Fibroblast of the aortic adventitia (primary cell): ENCODE measurements around the gene PSKH1. TPM values are rescaled to one million over a fixed set of nuclear protein-coding genes. Genes with fewer than 3 reads are reported as not detected.

Source experiments
- DNase-seq: peaks from one replicate; pipeline ENCODE4 v3.0.0-alpha.2; 2010; ENCODE audit warnings: low read depth
- H3K4me3 ChIP-seq: 2 replicates; pipeline ENCODE4 v1.5.1; 2011; ENCODE audit warnings: low read depth, mild to moderate bottlenecking, control low read depth, low read length, moderate library complexity
- total RNA-seq: library from RNA; depleted of rRNA; stranded (reverse); fragments of >200 nt; gene quantifications from 2 replicates; pipeline ENCODE4 v1.2.3, GENCODE V29; 2012; ENCODE audit warnings: low replicate concordance
- TF ChIP-seq, protein P1 (sequence below): IDR thresholded peaks from 2 replicates; pipeline ENCODE4 v1.5.1; 2011; ENCODE audit warnings: mild to moderate bottlenecking, low read length, control low read depth, inconsistent platforms; ENCODE audit not compliant: insufficient read depth

Gene PSKH1
- total RNA-seq = 11.0 and 19.8 TPM in 2 replicates

DNA sequence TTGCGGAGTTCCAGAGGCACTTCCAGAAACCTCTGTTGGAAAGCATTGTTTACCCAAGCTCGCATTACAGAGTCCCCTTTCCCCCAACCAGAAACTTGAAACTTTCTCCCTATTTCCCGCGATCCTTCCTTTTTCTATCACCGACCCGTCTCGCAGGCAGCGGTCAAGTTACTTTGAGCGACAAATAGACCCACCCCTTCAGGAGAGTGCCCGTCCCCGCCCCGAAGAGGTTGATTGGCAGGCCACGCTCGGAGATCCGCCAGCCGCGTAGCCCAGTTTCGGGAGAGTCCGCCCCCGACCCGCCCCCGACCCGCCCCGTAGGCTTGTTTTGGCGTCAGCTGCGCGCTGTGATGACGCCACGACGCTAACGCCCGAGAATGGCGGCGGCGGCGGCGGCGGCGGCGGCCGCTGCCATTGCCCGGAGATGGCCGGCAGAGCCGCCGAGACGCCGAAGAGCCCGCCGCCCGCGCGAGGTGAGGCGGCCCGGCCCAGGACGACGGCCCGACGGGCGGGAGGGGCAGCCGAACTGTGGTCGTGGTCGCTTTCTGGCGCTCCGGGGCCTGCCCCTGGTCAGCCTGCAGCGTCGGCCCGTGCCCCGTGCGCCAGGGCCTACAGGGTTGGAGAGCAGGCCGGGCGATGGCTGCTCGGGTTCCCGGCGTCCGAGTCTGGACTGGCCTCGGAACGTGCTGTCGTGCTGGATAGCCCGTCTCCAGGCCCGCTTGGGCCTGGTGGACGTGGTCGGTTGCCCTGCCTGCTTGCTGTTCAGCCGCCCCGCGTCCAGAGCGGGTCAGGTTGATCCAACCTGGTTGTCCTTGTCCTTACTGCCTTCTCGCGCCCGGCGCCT, at the start of gene PSKH1:
Gene PSKH1 (plus strand): TSS at position 356 of the 844 bp plus-strand sequence. CDS start 15,496 bp downstream, outside the sequence.
- peak; percentile 91 for DNase-seq
- TF ChIP-seq, protein P1, sequence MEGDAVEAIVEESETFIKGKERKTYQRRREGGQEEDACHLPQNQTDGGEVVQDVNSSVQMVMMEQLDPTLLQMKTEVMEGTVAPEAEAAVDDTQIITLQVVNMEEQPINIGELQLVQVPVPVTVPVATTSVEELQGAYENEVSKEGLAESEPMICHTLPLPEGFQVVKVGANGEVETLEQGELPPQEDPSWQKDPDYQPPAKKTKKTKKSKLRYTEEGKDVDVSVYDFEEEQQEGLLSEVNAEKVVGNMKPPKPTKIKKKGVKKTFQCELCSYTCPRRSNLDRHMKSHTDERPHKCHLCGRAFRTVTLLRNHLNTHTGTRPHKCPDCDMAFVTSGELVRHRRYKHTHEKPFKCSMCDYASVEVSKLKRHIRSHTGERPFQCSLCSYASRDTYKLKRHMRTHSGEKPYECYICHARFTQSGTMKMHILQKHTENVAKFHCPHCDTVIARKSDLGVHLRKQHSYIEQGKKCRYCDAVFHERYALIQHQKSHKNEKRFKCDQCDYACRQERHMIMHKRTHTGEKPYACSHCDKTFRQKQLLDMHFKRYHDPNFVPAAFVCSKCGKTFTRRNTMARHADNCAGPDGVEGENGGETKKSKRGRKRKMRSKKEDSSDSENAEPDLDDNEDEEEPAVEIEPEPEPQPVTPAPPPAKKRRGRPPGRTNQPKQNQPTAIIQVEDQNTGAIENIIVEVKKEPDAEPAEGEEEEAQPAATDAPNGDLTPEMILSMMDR = no peak
- peak within 1 kb of the TSS; percentile 92 for H3K4me3 ChIP-seq

DNA sequence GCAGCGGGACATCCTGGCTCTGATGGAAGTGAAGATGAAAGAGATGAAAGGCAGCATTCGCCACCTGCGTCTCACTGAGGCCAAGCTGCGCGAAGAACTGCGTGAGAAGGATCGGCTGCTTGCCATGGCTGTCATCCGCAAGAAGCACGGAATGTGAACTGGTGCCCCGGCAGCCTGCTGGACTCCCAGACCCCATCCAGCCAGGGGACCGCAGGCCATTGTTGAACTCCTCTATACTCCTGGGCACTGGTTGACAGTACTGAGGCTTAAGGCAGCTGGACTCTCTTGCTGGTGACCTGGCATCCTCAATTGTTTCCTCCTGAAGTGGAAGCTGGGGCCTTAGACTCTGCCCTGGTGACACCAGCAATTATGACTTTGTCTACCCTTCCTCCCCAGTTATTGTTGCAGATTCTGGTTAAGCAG, 49.7 kb upstream of the PSKH1 start:
- peak overlapping the region; percentile 80 for H3K4me3 ChIP-seq
- DNase-seq = no peak
- TF ChIP-seq, protein P1 = no peak

DNA sequence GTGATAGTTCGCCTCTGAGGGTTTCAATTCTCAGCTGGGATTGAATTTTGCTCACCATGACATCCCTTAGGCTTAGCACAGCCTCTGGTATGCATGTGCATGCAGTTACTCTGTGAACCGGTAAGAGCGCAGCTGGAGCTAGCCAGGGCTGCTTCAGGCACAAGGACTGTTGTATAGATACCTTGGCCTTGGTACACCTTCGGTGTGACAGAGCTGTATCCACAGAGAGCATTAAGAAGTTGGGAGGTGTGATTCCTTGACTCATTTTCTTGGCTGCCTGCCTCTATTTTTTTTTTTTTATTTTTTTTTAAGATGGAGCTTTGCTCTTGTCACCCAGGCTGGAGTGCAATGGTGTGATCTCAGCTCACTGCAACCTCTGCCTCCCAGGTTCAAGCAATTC, 48.6 kb upstream of the PSKH1 start:
- peak; percentile 47 for DNase-seq
- TF ChIP-seq, protein P1 = peak; percentile 55
- peak overlapping the region; percentile 7 for H3K4me3 ChIP-seq

DNA sequence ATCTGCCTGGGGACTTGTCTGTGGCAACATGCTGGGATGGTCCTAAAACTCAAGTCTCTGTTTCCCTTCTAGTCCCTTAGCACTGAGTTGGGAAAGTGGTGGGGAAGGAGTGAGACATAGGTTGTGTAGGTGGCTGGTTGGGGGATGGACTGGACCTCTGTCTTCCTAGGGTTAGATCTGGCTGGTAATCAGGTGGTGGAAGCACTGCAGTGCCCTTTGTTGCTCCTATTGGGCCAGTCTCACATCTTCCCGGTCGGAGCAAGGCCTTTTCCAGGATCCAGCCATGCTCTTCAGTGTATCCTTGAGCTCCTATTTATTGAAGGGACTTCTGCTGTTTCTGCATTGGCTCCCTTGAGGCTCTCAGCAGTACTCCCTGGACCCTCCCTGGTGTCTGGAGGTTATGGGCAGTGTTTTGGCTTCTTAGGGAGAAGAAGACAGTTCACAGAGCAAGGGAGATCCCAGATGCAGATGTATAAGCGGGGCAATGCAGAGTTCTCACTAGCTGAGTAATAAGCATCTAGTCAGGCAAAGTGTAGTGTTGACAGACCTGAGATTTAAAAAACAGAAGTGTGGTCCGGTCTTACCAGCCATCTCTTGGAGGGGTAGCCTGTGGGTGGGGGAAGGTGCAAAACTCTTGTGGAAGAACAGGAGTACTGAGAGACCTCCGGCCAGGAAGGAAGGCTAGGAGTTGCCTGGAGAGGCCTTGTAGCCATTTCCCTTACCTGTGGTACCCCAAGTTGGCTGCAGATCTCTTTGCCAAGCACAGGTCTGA, 47.6 kb upstream of the PSKH1 start:
- TF ChIP-seq, protein P1 = no peak
- DNase-seq = no peak

DNA sequence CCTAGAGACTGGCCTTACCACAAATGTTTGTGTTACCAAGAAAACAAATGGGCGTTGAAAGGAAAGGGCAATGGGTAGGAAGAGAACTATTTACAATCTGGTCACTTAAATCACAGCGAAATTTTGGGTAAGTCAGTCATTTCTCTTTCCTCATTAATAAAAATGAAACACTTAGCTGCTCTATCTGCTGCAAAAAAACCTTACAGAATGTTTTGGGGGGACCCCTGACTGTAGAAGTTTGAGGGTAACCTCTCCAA, 47.1 kb upstream of the PSKH1 start:
- H3K4me3 ChIP-seq = peak overlapping the region; percentile 83
- TF ChIP-seq, protein P1 = no peak
- DNase-seq = no peak

More for the DNA sequence above, 47.6 kb upstream of the PSKH1 start:
- H3K4me3 ChIP-seq = peak overlapping the region; percentile 83

DNA sequence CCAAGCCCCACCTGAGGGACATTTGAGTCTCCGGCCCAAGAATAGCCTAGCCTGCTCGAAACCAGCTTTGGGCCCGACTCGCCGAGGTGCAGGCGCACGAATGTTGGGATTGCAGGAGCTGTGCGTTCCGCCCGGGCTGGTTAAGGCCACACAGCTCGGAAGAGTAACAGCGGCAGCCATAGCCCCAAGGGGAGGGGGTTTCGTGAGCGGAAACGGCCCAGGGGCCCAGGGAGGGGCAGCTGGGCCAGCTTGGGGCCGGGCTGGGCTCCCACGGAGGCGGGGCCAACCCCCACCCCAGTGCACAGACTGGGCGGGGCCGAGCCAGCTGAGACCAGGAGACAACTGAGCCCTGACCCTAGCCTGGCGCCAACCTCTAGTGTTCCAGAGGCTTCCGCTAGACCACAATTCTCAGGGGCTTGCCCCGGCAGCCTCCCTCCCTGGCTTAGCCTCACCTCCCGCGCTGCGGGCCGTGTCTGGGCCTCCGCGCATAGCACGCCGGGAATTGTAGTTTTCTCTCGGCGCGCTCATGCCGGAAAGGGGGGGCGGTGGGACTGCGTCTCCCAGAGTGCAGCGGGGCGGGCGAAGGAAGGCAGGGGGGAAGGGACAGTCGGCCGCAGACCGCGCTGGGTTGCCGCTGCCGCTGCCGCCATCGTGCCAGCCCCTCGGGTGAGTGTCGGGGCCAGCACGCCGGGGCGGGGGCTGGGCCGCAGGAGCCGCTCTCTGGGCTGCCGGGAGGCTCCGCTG, 46.6 kb upstream of the PSKH1 start, which contains the start of gene NUTF2:
Gene NUTF2 (plus strand): TSS at position 614 of the 744 bp plus-strand sequence. CDS start 18,198 bp downstream, outside the sequence.
- DNase-seq = peak; percentile 86
- TF ChIP-seq, protein P1 = no peak
- peak within 1 kb of the TSS; percentile 83 for H3K4me3 ChIP-seq
